Upper lobe of right lung (tissue), 1 donor: ENCODE measurements around the gene CEP350. TPM values are rescaled to one million over a fixed set of nuclear protein-coding genes. Genes with fewer than 3 reads are reported as not detected.

ENCODE experiments used
- ATAC-seq: fragments of 200-7000 bp; cut with Tn5 transposase; one replicate; pipeline ENCODE4 v1.9.1; 2020; ENCODE audit warnings: mild to moderate bottlenecking, moderate library complexity
- DNase-seq: peaks from one replicate; pipeline ENCODE4 v3.0.0-alpha.2; 2020
- H3K27ac ChIP-seq: fragments of 200-600 bp; one replicate; pipeline ENCODE4 v1.8.0; 2022
- H3K27me3 ChIP-seq: fragments of 200-600 bp; one replicate; pipeline ENCODE4 v1.8.0; 2022; ENCODE audit warnings: mild to moderate bottlenecking
- H3K36me3 ChIP-seq: fragments of 200-600 bp; one replicate; pipeline ENCODE4 v1.8.0; 2022
- H3K4me1 ChIP-seq: fragments of 200-600 bp; one replicate; pipeline ENCODE4 v1.8.0; 2022
- H3K4me3 ChIP-seq: fragments of 200-600 bp; one replicate; pipeline ENCODE4 v1.8.0; 2022; ENCODE audit warnings: mild to moderate bottlenecking
- H3K9me3 ChIP-seq: fragments of 200-600 bp; one replicate; pipeline ENCODE4 v1.8.0; 2022
- intact Hi-C: fragments of 100-400 bp; cut with DNase I; formaldehyde crosslinking; loops from one replicate; pipeline ENCODE4 v1.11.0; 2022
- total RNA-seq: library from RNA; stranded (reverse); fragmentation: NEBNext Ultra II Directional; extraction: Animal tissue kit (Norgen Biotek cat#: 25700); gene quantifications from one replicate; pipeline ENCODE4 v1.2.1, GENCODE V29; 2021
- TF ChIP-seq, protein P1 (sequence below): fragments of 200-600 bp; IDR thresholded peaks from one replicate; pipeline ENCODE4 v1.8.0; 2022; ENCODE audit warnings: antibody characterized with exemption
- donor health status: DM: no; HTN: yes; CAD: no; lungs with severe emphysema.

CEP350 gene
- total RNA-seq, 1 donor from 2014 or later, result 51.2 TPM

DNA sequence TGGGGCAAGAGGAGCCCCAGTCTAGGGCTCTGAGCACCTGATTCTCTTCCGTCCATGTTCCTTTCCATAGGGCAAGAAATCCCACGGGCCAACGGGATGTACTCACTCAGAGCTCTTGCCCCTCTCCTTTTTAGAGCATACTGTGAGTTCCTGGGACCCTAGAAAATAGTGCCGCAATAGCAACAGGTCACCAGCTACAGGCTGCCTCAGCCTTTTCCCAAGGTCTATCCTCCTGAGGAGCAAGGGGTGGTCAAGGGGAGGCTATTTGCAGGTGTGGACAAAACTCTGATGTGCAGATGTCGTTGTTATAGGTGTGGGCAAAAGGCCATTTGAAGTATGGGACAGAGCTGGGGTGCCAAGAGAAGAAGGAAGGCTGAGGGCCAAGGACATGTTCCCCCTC lies 198.4 kb downstream of the CEP350 start:
- H3K36me3 ChIP-seq, result no peaks in the 10 kb centered on the region
- H3K4me3 ChIP-seq, result no peak overlapping the region
- H3K9me3 ChIP-seq, result no peaks in the 10 kb centered on the region
- H3K4me1 ChIP-seq, result peaks cover 20% of the 10 kb centered on the region
- ATAC-seq (no peak), DNase-seq (no peak)
- no peaks in the 10 kb centered on the region for H3K27me3 ChIP-seq
- intact Hi-C loops, result no loop called here
- TF ChIP-seq, protein P1, sequence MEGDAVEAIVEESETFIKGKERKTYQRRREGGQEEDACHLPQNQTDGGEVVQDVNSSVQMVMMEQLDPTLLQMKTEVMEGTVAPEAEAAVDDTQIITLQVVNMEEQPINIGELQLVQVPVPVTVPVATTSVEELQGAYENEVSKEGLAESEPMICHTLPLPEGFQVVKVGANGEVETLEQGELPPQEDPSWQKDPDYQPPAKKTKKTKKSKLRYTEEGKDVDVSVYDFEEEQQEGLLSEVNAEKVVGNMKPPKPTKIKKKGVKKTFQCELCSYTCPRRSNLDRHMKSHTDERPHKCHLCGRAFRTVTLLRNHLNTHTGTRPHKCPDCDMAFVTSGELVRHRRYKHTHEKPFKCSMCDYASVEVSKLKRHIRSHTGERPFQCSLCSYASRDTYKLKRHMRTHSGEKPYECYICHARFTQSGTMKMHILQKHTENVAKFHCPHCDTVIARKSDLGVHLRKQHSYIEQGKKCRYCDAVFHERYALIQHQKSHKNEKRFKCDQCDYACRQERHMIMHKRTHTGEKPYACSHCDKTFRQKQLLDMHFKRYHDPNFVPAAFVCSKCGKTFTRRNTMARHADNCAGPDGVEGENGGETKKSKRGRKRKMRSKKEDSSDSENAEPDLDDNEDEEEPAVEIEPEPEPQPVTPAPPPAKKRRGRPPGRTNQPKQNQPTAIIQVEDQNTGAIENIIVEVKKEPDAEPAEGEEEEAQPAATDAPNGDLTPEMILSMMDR, result no peak
- no peak overlapping the region for H3K27ac ChIP-seq

DNA sequence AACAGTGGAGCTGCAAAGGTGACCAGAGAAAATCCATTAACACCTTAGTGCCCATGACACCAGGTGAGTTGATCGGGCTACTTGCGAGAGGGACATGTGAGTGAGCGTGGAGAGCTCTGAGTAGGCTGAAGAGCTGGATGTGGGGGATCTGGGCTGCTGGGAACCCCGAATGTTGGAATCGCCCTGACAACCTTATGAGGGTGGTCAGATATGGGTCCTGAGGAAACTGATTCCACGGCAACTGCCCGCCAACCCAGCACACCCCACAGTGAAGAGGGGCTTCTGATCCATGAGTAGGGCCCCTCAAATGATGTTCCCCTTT lies 199.4 kb downstream of the CEP350 start:
- H3K27me3 ChIP-seq, result no peaks in the 10 kb centered on the region
- H3K4me3 ChIP-seq, result peak overlapping the region; percentile 96
- TF ChIP-seq, protein P1, result no peak
- no peak for DNase-seq
- no peaks in the 10 kb centered on the region for H3K36me3 ChIP-seq
- H3K4me1 ChIP-seq, result peaks cover 29% of the 10 kb centered on the region
- ATAC-seq, result no peak
- intact Hi-C loops, result no loop called here
- peak overlapping the region; percentile 89 for H3K27ac ChIP-seq
- H3K9me3 ChIP-seq, result no peaks in the 10 kb centered on the region

DNA sequence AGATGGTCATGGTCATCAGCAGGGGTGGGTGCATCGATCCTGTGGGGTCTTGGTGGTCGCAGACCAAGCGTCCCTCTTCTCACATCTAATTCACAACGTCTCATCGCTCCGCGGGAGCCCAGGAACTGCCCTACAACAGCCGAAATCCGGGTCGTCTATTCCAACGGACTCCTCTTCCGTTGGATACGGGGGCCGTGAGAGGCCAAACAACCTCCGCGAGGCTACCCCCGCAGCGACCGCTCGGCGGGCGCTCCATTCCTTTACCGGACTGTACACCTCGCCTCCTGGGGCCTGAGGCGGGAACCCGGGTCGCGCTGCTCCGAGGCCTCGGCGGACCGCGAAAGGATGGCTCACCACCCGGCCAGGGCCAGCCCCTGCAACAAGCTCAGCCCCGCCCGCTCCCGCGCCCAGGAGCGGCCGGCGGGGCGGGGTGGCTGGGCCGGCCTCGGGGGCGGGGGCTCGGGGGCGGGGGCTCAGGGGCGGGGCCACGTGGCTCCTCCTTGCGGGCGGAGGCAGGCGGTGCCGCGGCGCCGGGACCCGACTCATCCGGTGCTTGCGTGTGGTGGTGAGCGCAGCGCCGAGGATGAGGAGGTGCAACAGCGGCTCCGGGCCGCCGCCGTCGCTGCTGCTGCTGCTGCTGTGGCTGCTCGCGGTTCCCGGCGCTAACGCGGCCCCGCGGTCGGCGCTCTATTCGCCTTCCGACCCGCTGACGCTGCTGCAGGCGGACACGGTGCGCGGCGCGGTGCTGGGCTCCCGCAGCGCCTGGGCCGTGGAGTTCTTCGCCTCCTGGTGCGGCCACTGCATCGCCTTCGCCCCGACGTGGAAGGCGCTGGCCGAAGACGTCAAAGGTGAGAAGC lies 199.9 kb downstream of the CEP350 start, which contains the start of gene QSOX1:
Gene QSOX1, plus strand, starts transcription at position 545 of the 857 bp plus-strand sequence. Its CDS starts 39 bp downstream, at position 584.
- peak; percentile 94 for ATAC-seq
- H3K27me3 ChIP-seq, result no peaks in the 10 kb centered on the region
- H3K4me3 ChIP-seq, result peak within 1 kb of the TSS; percentile 96
- H3K36me3 ChIP-seq, result no peaks in the 10 kb centered on the region
- intact Hi-C loops, result no loop called here
- no peaks in the 10 kb centered on the region for H3K9me3 ChIP-seq
- TF ChIP-seq, protein P1, result peak; percentile 31
- peaks cover 34% of the 10 kb centered on the region for H3K4me1 ChIP-seq
- peak within 1 kb of the TSS; percentile 89 for H3K27ac ChIP-seq
- peak; percentile 96 for DNase-seq

DNA sequence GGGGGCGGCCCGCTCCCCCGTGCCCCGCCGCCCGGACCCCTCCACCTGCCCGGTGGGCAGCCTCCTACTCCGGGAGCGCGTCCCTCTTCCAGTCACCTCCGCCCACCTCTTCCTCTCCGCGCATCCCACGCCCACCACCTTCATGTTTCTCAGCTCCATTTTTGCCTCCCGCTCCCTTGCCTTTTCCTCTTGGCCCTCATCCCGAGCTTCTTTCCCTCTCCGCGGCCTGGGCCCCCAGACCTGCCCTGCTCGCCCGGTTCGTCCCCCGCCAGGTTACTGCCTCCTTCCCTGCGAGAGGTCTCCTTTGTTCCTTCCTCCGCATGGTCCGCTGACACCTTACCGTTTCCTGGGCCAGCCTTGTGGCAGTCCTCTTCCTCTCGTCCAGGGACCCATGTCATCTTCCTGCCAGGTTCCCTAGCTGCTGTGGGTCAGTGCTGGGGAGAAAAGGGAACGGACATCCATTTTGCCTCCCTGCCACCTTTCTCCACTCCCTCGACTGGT lies 200.6 kb downstream of the CEP350 start:
- ATAC-seq (peak; percentile 0), DNase-seq (no peak)
- Histone ChIP-seq H3K27me3 (no peaks in the 10 kb centered on the region), H3K4me1 (peaks cover 41% of the 10 kb centered on the region), H3K4me3 (peak overlapping the region; percentile 96), H3K27ac (peak overlapping the region; percentile 88), H3K9me3 (no peaks in the 10 kb centered on the region), H3K36me3 (no peaks in the 10 kb centered on the region)
- intact Hi-C loops, result no loop called here
- TF ChIP-seq, protein P1, result no peak

DNA sequence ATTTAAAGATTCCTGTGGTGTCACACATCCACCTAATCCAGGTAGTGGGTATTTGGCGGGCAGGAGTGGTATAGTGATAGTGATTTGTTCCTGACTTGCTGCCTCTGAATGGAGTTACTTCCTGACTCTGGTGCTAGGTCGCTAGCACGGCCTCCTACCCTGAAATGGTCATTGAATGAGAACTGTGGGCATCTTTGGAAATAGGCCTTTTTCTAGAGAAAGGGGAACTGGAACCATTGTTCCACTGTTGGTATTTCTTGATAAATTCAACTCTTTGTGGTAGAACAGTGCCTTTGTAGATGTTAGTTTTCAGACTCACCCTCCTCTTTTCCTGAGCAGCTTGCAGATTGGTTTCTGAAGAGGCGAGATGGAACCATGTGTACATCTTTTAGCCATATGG lies 201.6 kb downstream of the CEP350 start:
- Histone ChIP-seq H3K36me3 (no peaks in the 10 kb centered on the region), H3K27ac (peak overlapping the region; percentile 88), H3K4me1 (peaks cover 42% of the 10 kb centered on the region), H3K9me3 (no peaks in the 10 kb centered on the region), H3K4me3 (peak overlapping the region; percentile 96), H3K27me3 (no peaks in the 10 kb centered on the region)
- TF ChIP-seq, protein P1, result no peak
- DNase-seq (no peak), ATAC-seq (peak; percentile 2)
- intact Hi-C loops, result no loop called here
